Activated CD4-positive, alpha-beta memory T cell treated with anti-CD3 and anti-CD28 coated beads for 36 hours (primary cell): Measurements from ENCODE around the gene PRMT3. TPM values are rescaled to one million over a fixed set of nuclear protein-coding genes. Genes with fewer than 3 reads are reported as not detected.
A peak's percentile ranks its signal among the peaks of the same experiment; 100 is the strongest.

Experiments
- CTCF ChIA-PET: fragments of 350-600 bp; sonication (Branson Sonifier 250); formaldehyde crosslinking; loops from one replicate; lab custom pipeline; 2021; ENCODE audit warnings: antibody characterized with exemption, inconsistent platforms; lab: Charles Lee
- POLR2A ChIA-PET: fragments of 350-600 bp; sonication (Branson Sonifier 250); formaldehyde crosslinking; loops from one replicate; lab custom pipeline; 2021; ENCODE audit warnings: antibody characterized with exemption; lab: Charles Lee
- DNase-seq: peaks from one replicate; pipeline ENCODE4 v3.0.0-alpha.2; 2020
- H3K27ac Mint-ChIP-seq: one replicate; pipeline ENCODE4 v1.8.0; 2021; ENCODE audit warnings: mixed read lengths
- H3K27me3 Mint-ChIP-seq: one replicate; pipeline ENCODE4 v1.8.0; 2021; ENCODE audit warnings: mixed read lengths
- H3K36me3 Mint-ChIP-seq: one replicate; pipeline ENCODE4 v1.8.0; 2021; ENCODE audit warnings: mixed read lengths
- H3K4me1 Mint-ChIP-seq: one replicate; pipeline ENCODE4 v1.8.0; 2021; ENCODE audit warnings: low read depth, mixed read lengths
- H3K4me3 Mint-ChIP-seq: one replicate; pipeline ENCODE4 v1.8.0; 2021; ENCODE audit warnings: mild to moderate bottlenecking, mixed read lengths
- H3K9me3 Mint-ChIP-seq: one replicate; pipeline ENCODE4 v1.8.0; 2021; ENCODE audit warnings: mixed read lengths
- intact Hi-C: fragments of 100-400 bp; cut with micrococcal nuclease; formaldehyde crosslinking; loops from one replicate; pipeline ENCODE4 v1.15.1; 2023
- total RNA-seq, 2 experiments: library from RNA; stranded (reverse); gene quantifications; one replicate each; pipeline ENCODE4 v1.2.3, GENCODE V29; 2021

The PRMT3 gene
- 10 to 100 TPM; 31.2 to 33.2 TPM for total RNA-seq

GRCh38 chr11:20387261-20388095 is at the start of gene PRMT3:
TSS of gene PRMT3 (plus strand) at chr11:20387716. CDS start at chr11:20387747, 31 bp downstream.
- CTCF ChIA-PET, result interaction anchor here (0.6 to 2.4 kb wide), 6 partner anchors 9 to 1964 kb away, joined by 3 to 11 read pairs (median 3); partner anchors contain the start of gene HTATIP2
- Mint-ChIP-seq H3K4me3 (peak within 1 kb of the TSS; percentile 96), H3K4me1 (peaks cover 20% of the 10 kb centered on the region), H3K36me3 (peaks cover 17% of the 10 kb centered on the region), H3K27me3 (no peaks in the 10 kb centered on the region), H3K9me3 (no peaks in the 10 kb centered on the region), H3K27ac (peak within 1 kb of the TSS; percentile 99)
- DNase-seq, result peak; percentile 98
- POLR2A ChIA-PET, result interaction anchor here (1.3 to 1.4 kb wide), 2 partner anchors 10 to 18 kb away, joined by 4 read pairs; no protein-coding TSS in a partner anchor
- intact Hi-C loops, result loop anchor here (1.0 to 2.0 kb wide), 3 partner anchors 20 to 223 kb away; partner anchors contain the start of gene HTATIP2

DNA sequence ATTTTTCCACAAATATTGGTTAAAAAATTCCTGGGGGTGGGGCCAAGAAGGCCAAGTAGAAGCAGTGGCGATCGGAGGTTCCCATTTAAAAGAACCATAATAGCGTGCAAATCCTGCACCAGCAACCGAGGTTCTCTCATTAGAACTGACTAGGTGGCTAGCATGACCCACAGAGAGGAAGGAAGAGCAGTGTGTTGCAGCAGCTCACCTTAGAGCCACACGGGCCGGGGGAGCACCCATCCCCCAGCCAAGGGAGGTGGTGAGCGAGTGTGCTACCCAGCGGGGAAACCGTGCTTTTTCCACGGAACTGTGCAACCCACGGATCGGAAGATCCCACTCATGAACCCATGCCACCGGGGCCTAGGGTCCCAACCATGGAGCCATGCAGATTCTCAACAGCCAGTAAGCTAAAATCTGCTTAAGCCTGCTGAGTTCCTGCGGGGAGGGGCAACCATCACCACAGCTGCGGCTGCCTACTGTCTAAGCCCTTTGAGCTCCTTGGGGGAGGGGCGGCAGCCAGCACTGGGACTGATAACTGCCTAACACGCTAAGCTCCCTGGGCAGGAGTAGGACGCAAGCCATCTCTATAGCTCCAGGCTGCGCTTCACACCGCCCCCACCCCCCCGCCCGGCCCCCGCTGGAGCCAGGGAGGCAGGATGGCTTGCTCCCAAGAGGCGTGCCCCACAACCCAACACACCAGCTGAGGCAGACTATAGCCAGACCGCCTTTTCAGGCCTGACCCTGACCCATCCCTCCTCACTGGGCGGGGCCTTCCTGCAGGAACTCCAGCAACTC is 45.0 kb upstream of the PRMT3 start:
- no peaks in the 10 kb centered on the region for H3K4me1 Mint-ChIP-seq
- no peak for DNase-seq
- ChIA-PET POLR2A (no interaction called here), CTCF (interaction anchor here (1.2 kb wide), 1 partner anchor 210 kb away, joined by 4 read pairs; no protein-coding TSS in a partner anchor)
- H3K36me3 Mint-ChIP-seq, result no peaks in the 10 kb centered on the region
- intact Hi-C loops, result no loop called here
- no peak overlapping the region for H3K4me3 Mint-ChIP-seq
- no peak overlapping the region for H3K27ac Mint-ChIP-seq
- H3K9me3 Mint-ChIP-seq, result no peaks in the 10 kb centered on the region
- peaks cover 52% of the 10 kb centered on the region for H3K27me3 Mint-ChIP-seq

- H3K9me3 Mint-ChIP-seq, result no peaks in the 10 kb centered on the region
- intact Hi-C loops, result loop anchor here (10.0 kb wide), 1 partner anchor 396 kb away; no protein-coding TSS in a partner anchor
- peaks cover 6% of the 10 kb centered on the region for H3K4me1 Mint-ChIP-seq
Measured at GRCh38 chr11:20351136-20351535, 36.4 kb upstream of the PRMT3 start.

GRCh38 chr11:20351751-20352262 is 35.7 kb upstream of the PRMT3 start:
- Mint-ChIP-seq H3K4me1 (peaks cover 6% of the 10 kb centered on the region), H3K27ac (no peak overlapping the region), H3K27me3 (no peaks in the 10 kb centered on the region), H3K36me3 (no peaks in the 10 kb centered on the region), H3K9me3 (no peaks in the 10 kb centered on the region), H3K4me3 (no peak overlapping the region)
- POLR2A ChIA-PET, result no interaction called here
- intact Hi-C loops, result loop anchor here (10.0 kb wide), 1 partner anchor 397 kb away; no protein-coding TSS in a partner anchor
- DNase-seq, result no peak
- CTCF ChIA-PET, result interaction anchor here (0.6 to 9.9 kb wide), 7 partner anchors 9 to 1555 kb away, joined by 3 to 173 read pairs (median 17); partner anchors contain the start of gene HTATIP2

More at GRCh38 chr11:20351136-20351535, 36.4 kb upstream of the PRMT3 start:
- ChIA-PET CTCF (interaction anchor here (1.6 to 9.9 kb wide), 4 partner anchors 10 to 223 kb away, joined by 3 to 173 read pairs (median 44); partner anchors contain the start of gene HTATIP2), POLR2A (no interaction called here)
- no peak overlapping the region for H3K4me3 Mint-ChIP-seq
- no peak overlapping the region for H3K27ac Mint-ChIP-seq
- peaks cover 1% of the 10 kb centered on the region for H3K27me3 Mint-ChIP-seq
- no peaks in the 10 kb centered on the region for H3K36me3 Mint-ChIP-seq
- no peak for DNase-seq

DNA sequence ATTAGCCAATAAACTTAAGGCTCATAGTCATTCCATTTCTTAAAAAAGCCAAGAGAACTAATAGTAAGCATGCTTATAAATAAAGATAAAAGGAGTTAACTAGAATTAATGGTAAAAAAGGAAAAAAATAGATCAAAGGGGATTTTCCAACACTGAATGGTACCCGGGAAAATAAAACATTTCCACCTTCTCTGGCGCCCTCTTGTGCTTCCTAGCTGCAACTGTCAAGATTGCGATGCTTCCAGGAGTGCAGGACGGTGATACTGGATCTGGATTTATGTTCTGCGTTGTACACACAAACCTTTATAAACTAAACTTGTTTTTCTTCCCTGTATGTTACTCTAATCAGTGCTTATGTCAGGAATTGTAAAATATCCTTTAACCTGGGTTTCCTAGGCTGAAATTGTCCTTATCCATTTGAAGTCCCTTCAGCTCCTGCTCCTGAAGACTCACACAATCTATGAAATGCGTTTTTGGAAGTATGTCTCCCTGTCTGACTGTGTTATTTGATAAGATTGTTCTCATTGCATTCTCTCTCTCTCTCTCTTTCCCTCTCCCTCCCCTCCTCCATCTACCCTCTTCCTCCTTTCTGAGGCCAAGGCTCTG is 33.6 kb upstream of the PRMT3 start:
- ChIA-PET CTCF (interaction anchor here (0.7 to 9.9 kb wide), 23 partner anchors 10 to 417 kb away, joined by 3 to 173 read pairs (median 4); partner anchors contain the start of genes DBX1 and HTATIP2), POLR2A (interaction anchor here (1.5 kb wide), 1 partner anchor 226 kb away, joined by 4 read pairs; no protein-coding TSS in a partner anchor)
- no peaks in the 10 kb centered on the region for H3K27me3 Mint-ChIP-seq
- H3K27ac Mint-ChIP-seq, result no peak overlapping the region
- H3K36me3 Mint-ChIP-seq, result no peaks in the 10 kb centered on the region
- DNase-seq, result peak; percentile 50
- no peaks in the 10 kb centered on the region for H3K9me3 Mint-ChIP-seq
- intact Hi-C loops, result loop anchor here (10.0 kb wide), 1 partner anchor 399 kb away; no protein-coding TSS in a partner anchor
- H3K4me3 Mint-ChIP-seq, result no peak overlapping the region
- H3K4me1 Mint-ChIP-seq, result peaks cover 6% of the 10 kb centered on the region

DNA sequence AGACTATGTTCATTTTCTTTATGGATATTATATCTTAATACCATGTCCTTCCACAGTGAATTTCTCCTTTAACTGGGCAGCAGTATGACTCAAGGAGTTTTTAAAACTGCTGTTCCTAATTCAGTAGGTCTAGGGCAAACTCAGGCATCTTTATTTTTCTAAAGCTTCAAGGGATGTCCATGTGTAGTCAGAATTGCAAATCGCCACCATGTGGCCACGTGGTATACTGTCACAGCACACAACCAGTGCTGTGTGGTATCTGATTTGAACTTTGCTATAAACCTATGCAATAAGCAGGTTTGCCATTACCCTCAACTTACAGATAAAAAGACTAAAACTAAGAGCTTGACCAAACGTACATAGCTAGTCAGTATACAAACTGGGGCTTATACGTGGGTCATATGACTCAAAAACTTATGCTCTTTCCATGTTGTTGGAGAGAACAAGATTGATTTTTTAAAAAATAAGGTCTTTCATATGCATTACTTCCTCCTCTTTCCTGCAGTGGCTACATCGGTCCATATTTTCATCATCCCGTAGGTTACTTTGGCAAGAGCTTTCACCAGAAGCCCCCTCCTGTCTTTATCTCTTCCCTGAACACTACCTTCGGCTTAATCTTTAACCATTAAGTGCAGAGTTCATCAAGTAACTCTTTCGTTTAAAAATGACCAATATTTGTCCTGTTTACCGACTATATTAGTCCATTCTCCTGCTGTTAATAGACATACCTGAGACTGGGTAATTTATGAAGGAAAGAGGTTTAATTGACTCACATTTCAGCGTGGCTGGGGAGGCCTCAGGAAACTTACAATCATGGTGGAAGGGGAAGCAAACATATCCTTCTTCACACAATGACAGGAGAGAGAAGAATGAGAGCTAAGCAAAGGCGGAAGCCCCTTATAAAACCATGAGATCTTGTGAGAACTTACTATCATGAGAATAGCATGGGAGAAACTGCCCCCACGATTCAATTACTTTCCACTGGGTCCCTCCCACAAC is 32.0 kb upstream of the PRMT3 start:
- Mint-ChIP-seq H3K27me3 (no peaks in the 10 kb centered on the region), H3K4me1 (peaks cover 10% of the 10 kb centered on the region), H3K36me3 (no peaks in the 10 kb centered on the region), H3K27ac (no peak overlapping the region), H3K4me3 (no peak overlapping the region), H3K9me3 (no peaks in the 10 kb centered on the region)
- peak; percentile 58 for DNase-seq
- CTCF ChIA-PET, result interaction anchor here (0.6 to 9.9 kb wide), 13 partner anchors 8 to 246 kb away, joined by 3 to 173 read pairs (median 6); partner anchors contain the start of gene HTATIP2
- intact Hi-C loops, result loop anchor here (1.0 to 10.0 kb wide), 2 partner anchors 227 to 401 kb away; no protein-coding TSS in a partner anchor
- POLR2A ChIA-PET, result no interaction called here

DNA sequence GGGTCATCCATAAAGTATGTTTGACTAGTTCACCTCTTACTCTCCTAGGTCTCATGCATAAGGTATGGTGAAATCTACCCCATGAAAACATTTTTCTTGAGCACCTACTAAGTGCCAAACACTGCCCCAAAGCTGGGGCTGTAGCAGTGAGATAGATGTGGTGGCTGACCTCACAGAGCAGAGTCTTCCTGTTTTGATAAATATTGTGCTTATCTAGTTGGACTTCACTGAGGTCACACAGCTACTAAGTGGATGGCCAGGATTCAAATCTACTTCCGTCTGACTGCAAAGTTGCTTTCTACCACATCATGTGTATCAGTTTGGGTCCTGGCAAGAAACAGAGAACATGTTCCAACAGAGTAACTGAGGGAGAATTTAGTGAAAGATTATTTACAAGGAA is 30.4 kb upstream of the PRMT3 start:
- intact Hi-C loops, result loop anchor here (10.0 kb wide), 1 partner anchor 402 kb away; no protein-coding TSS in a partner anchor
- CTCF ChIA-PET, result interaction anchor here (9.9 kb wide), 1 partner anchor 229 kb away, joined by 173 read pairs; no protein-coding TSS in a partner anchor
- H3K27ac Mint-ChIP-seq, result no peak overlapping the region
- no peak overlapping the region for H3K4me3 Mint-ChIP-seq
- no peaks in the 10 kb centered on the region for H3K36me3 Mint-ChIP-seq
- DNase-seq, result no peak
- H3K9me3 Mint-ChIP-seq, result no peaks in the 10 kb centered on the region
- H3K4me1 Mint-ChIP-seq, result peaks cover 15% of the 10 kb centered on the region
- POLR2A ChIA-PET, result no interaction called here
- no peaks in the 10 kb centered on the region for H3K27me3 Mint-ChIP-seq

DNA sequence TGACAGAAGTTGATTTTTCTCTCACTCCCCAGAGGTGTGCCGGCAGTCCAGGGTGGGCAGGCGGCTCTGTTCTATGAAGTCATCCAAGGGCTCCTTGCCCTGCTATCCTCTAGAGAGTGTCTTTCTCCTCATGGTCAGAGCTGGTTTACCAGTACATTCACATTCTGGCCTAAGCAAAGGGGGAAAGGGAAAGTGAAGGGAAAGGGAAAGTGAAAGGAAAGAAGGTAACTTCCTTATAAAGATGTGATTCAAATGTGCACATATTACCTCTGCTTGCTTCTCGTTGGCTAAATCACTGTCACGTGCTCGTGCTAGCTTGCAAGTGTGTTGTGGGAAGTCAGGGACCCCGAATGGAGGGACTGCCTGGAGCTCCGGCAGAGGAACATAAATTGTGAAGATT is 26.9 kb upstream of the PRMT3 start:
- Mint-ChIP-seq H3K27me3 (no peaks in the 10 kb centered on the region), H3K4me1 (peaks cover 33% of the 10 kb centered on the region), H3K27ac (peak overlapping the region; percentile 59), H3K4me3 (peak overlapping the region; percentile 61), H3K36me3 (peaks cover 3% of the 10 kb centered on the region), H3K9me3 (no peaks in the 10 kb centered on the region)
- intact Hi-C loops, result loop anchor here (5.0 to 10.0 kb wide), 3 partner anchors 206 to 638 kb away; no protein-coding TSS in a partner anchor
- peak; percentile 40 for DNase-seq
- POLR2A ChIA-PET, result no interaction called here
- CTCF ChIA-PET, result interaction anchor here (0.6 to 2.1 kb wide), 5 partner anchors 10 to 233 kb away, joined by 3 to 12 read pairs (median 3); no protein-coding TSS in a partner anchor

DNA sequence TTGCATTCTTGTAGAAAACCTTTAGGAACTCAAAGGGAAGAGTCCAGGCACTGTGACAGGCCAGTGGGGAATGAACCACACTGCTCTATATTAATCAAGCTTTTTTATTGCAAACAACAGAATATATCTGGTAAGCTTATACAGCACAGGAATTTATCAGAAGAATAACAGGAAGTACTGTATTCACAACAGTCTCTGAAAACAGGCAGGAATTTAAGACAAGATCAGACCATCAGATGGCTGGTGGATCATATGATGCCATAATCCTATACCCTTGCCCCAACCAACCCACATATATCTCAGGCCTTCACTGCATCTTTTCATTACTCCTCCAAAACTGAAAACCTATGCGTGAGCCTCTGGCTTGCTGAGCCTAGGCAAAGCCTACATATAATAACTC is 25.0 kb upstream of the PRMT3 start:
- H3K27me3 Mint-ChIP-seq, result no peaks in the 10 kb centered on the region
- peak overlapping the region; percentile 81 for H3K27ac Mint-ChIP-seq
- ChIA-PET CTCF (interaction anchor here (0.6 to 3.1 kb wide), 3 partner anchors 9 to 186 kb away, joined by 3 to 27 read pairs (median 11); no protein-coding TSS in a partner anchor), POLR2A (no interaction called here)
- H3K4me1 Mint-ChIP-seq, result peaks cover 48% of the 10 kb centered on the region
- intact Hi-C loops, result loop anchor here (5.0 to 10.0 kb wide), 3 partner anchors 208 to 640 kb away; no protein-coding TSS in a partner anchor
- DNase-seq, result no peak
- peak overlapping the region; percentile 6 for H3K4me3 Mint-ChIP-seq
- peaks cover 14% of the 10 kb centered on the region for H3K36me3 Mint-ChIP-seq
- H3K9me3 Mint-ChIP-seq, result no peaks in the 10 kb centered on the region

DNA sequence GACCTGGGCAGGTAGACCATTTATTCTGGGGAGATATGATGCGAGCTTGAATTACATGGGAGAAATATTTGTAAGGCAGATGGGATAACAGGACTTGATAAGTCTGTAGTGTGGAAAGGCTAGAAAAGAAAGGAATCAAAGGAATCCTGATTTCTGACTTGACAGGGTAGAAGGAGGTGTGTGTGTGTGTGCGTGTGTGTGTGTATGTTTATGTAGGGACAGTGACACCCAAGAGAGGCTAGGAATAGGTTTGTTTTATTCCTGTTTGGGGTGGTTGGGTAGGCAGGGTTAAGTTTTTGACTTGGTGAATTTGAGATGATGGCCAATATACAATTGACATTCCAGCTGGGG is 24.4 kb upstream of the PRMT3 start:
- H3K27ac Mint-ChIP-seq, result peak overlapping the region; percentile 81
- ChIA-PET POLR2A (no interaction called here), CTCF (interaction anchor here (0.6 to 3.1 kb wide), 3 partner anchors 10 to 187 kb away, joined by 3 to 27 read pairs (median 11); no protein-coding TSS in a partner anchor)
- DNase-seq, result no peak
- H3K4me1 Mint-ChIP-seq, result peaks cover 52% of the 10 kb centered on the region
- intact Hi-C loops, result loop anchor here (1.0 to 10.0 kb wide), 4 partner anchors 24 to 641 kb away; partner anchors contain the start of gene PRMT3
- no peaks in the 10 kb centered on the region for H3K9me3 Mint-ChIP-seq
- H3K27me3 Mint-ChIP-seq, result no peaks in the 10 kb centered on the region
- peak overlapping the region; percentile 76 for H3K4me3 Mint-ChIP-seq
- peaks cover 15% of the 10 kb centered on the region for H3K36me3 Mint-ChIP-seq
